Measurements from ENCODE around the gene CALCB.
"Not testable (repeated sequence)": the region's sequence is repeated elsewhere in the genome, so short reads cannot be mapped to it uniquely, and the experiment has no call there.

CALCB gene, protein sequence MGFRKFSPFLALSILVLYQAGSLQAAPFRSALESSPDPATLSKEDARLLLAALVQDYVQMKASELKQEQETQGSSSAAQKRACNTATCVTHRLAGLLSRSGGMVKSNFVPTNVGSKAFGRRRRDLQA

DNA sequence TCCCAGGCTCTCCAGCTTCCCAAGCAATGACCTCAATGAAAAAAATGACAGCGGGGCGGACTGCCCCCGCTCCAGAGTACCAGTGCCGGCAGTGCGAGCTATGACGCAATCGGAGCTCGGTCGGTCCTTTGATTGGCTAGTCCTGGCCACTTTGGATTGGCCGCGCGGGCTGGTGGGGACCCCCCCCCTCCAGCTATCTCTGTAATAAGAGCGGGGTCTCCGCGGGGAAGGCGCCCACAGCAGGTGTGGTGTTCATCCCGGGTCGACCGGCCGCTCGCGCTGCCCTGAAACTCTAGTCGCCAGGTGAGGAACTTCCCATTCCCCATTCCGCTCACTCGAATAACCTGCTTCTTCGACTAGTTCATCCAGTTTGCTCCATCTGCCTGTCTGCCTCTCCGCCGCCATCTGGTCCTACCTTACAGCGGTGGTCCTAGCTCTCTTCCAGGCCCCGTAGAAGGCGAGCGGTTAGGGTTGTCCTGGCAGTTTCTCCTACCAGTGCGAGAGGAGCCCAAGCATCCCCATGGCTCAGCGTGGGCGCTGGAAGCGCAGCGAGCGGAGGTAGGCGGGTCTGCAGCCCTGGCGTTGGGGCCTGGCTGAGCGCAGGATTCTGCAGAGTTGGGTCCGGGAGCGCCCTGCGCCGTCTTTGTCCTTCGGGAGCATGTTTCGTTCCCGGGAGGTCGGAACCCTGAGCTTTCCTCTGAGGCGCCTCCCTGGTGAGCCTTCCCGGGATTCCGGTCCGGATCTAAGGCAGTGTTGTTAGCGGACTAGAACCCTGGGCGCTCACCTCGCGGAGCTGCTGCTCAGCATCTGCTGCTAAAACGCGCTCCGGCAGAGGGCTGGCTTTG, at the start of gene CALCB:
TSS of gene CALCB (plus strand) at position 233 of the 845 bp plus-strand sequence. CDS start 1,126 bp downstream, outside the sequence.
- peak in 1 of 3 experiments; percentile 44 for DNase-seq (ENCODE audit: low read depth in 3 of 3)

DNA sequence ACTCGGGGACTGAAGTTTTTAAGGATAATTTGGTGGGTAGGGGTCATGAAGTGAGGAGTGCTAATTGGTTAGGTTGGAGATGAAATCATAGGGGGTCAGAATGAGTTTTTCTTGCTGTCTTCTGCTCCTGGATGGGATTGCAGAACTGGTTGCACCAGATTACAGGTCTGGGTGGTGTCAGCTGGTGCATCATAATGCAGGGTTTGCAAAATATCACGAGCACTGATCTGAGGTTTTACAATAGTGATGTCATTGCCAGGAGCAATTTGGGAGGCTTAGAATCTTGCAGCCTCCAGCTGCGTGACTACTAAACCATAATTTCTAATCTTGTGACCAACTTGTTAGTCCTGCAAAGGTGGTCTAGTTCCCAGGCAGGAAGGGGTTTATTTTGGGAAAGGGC, 46.4 kb upstream of the CALCB start:
- DNase-seq (ENCODE audit: low read depth in 3 of 3), result no peak

DNA sequence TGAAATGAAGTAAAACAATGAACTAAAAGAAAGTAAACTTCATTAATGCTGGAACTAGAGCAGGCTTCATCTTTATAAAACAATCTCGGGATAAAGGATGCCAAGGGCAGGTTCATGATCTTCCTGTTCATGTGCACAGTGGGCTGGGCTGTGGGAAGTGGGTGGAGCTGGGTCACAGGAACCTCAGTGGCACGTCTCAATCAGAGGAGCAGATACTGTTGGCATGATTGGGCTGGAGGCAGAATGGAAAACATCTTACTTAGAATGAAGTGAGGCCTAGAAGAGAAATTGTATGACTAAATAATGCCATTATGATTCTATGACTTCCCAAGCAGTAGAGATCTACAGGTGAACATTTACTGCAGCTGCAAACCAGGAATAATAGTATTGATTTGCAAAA, 45.4 kb upstream of the CALCB start:
- no peak for DNase-seq (ENCODE audit: low read depth in 3 of 3)

DNA sequence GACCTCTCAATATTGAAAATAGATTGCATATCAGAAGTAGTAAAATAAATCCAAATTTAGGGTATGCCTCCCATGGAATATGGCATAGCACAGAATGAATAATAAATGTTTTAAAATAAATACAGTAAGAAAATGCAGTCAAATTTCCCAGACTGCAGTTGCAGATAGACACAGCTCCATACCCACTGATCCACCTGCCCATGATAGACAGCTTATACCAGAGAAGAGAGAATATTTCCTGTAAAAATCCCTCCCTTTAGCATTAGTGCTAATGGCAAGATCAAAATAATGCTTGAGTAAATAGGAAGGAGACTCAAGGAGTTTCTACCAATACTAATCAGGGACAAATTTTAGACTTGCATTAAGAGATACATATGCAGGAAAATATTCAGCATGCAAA, 45.0 kb upstream of the CALCB start:
- no peak for DNase-seq (ENCODE audit: low read depth in 3 of 3)

DNA sequence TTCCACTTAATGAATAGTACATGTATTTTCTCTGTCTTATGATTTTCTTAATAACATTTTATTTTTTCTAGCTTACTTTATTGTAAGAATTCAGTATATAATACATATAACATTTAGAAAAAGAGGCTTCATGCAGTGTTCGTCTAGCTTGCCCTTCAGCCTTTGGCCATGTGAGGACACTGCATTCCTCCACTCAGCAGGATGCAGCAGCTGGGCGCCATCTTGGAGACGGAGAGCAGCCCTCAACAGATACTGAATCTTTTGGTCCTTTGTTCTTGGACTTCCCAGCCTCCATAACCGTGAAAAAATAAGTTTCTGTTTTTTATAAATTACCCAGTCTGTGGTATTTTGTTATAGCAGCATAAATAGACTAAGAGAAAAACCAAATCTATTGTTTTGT, 41.4 kb upstream of the CALCB start:
- DNase-seq (ENCODE audit: low read depth in 3 of 3), result not testable (repeated sequence)

DNA sequence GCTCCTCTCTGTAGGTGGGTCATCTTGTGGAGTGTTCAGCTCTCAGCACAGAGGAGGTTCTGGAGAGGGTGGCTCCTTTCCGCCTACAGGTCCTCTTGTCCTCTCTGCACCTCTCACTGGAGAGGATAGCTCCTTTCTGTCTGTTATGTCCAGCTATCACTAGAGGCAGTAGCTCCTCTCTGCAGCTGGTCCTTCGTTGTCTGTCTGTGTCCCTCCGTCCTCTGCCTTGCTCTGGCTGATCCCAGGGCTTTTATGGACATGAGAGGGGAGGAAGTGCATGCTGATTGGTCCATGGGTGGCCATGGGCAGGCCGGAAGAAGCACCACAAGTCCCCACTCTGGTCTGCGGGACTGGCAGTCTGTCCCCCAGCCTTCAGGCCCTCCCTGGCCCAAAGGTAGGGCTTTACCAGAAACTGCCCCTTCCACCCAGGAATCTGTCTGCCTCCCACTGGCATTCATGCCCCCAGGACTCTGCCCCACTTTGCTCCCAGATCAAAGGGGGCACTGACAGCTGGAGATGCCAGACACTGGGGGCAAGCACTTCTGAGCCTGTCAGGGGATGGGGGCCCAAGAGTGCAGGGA, 38.6 kb upstream of the CALCB start:
- no peak for DNase-seq (ENCODE audit: low read depth in 3 of 3)

DNA sequence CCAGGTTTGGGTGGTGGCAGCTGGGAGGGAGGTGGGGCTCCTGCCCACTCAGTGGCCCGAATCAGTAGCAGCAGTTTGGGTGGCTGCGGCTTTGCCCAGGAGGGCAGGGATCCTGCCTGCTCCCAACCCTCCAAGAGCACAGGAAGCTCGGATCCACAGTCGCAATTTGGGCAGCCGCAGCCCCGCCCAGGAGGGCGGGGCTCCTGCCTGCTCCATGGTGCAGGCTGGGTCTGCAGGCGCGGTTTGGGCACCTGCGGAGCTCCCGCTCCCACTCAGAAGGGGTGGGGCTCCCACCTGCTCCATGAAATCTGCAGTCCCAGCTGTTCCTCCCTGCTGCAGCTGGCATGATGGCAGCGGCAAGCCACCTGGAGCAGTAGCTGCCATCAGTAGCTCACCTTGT, 38.1 kb upstream of the CALCB start:
- DNase-seq (ENCODE audit: low read depth in 3 of 3), result no peak

DNA sequence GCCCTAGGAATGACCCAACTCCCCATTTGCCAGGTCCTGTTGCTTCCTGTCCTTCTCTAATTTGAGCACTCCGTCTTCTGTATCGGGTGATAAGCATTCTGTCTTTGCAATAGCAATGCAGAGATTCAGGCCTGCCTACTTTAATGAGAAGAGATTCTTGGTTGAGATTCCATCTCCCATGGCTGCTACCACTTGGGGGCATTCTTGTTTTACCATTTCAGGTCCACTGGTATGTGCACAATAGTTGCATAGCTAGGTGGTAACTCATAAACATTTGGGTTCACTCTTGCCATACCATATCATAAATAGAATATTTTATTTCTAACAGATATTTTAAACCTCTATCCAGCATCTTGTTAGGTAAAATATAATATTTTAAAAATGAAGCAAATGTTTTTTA, 34.4 kb upstream of the CALCB start:
- no peak for DNase-seq (ENCODE audit: low read depth in 3 of 3)

DNA sequence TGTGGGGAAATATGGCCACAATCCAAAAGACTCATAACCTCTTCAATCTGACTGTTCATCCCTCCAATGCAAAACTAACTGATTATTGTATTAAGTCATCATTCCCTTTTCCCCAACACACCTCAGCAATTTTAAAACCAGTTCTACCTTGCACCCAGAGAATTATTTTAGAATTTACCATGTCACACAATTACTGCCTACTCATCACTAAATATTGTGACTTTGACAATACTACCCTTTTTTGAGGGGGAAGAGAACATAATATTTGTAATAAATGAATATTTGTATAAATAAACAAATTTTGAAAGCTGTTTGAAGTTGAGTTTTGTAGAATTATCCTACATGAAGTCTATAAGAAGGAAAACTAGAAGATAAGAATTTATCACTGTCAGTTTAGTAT, 28.2 kb upstream of the CALCB start:
- DNase-seq (ENCODE audit: low read depth in 3 of 3), result no peak

DNA sequence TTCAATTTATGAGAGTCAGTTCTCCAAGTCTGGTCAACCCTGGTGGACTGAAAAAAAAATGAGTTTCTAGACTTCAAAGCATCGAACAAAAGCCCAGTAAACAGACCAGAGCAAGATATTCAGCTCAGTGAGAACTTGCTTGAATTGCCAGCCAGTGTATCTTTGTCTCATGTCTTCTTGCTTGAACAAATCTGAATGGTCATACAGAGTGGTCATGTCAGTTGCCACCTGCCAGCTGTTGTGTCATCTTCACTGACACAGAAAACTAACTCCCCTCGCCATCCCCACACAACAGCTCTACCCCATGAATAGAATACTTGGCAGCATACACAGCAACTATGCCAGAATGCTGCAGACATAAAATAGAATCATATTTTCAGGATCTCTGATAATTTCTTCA, 27.5 kb upstream of the CALCB start:
- DNase-seq (ENCODE audit: low read depth in 3 of 3), result no peak

DNA sequence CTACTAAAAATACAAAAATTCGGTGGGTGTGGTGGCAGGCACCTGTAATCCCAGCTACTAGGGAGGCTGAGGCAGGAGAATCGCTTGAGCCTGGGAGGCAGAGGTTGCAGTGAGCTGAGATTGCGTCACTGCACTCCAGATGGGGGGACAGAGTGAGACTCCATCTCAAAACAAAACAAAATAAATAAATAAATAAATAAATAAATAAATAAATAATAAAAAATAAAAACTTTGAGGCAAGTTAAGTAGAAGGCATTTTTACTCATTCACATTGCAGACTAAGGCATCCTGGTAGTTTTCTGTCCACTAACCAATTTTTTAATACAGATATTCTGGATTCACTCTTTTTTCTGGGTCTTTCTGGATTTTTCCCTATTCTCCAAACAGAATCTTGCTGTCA, 26.7 kb upstream of the CALCB start:
- not testable (repeated sequence) for DNase-seq (ENCODE audit: low read depth in 3 of 3)

DNA sequence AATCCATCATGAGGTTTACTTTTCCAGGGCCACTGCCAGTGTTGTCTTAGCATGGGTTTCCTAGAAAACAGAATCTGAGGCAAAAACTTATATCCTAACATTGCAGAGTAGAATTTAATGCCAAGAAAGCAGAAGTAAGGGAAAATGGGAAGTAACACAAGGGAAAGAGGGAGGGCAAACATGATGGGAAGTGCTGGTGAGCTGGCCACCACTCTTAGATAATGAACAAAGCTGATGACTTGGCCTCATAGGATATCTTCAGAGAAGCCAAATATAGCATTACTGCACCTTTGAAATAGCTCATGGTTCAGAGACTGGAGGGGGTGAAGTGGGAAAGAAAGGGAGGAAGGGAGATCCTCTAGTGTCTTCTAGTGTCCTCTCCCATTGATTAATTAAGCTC, 24.8 kb upstream of the CALCB start:
- DNase-seq (ENCODE audit: low read depth in 3 of 3), result no peak

DNA sequence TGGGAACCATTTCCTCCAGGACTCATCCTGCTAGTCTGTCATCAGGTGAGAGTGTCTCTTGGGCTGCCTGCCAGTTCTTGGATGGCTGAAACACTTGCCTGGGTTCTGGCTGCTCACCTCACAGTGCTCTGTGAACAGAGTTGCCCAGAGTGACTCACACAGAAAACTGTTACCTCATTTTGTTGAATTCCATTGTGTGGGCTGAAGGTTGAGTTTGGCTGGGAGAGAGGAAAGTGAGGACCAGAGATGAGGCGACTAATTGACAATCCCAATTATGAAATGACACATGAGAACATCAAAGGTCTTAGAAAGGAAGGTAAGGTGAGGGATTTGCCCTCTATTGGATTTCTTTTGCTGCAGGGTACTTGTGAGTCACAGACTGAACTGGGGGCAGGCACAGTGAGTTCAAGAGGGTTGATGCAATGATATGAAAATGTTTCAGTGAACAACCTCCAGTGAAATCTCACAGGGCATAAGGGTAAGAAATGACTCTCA, 20.2 kb upstream of the CALCB start:
- DNase-seq (ENCODE audit: low read depth in 3 of 3), result peak in 1 of 3 experiments; percentile 21

DNA sequence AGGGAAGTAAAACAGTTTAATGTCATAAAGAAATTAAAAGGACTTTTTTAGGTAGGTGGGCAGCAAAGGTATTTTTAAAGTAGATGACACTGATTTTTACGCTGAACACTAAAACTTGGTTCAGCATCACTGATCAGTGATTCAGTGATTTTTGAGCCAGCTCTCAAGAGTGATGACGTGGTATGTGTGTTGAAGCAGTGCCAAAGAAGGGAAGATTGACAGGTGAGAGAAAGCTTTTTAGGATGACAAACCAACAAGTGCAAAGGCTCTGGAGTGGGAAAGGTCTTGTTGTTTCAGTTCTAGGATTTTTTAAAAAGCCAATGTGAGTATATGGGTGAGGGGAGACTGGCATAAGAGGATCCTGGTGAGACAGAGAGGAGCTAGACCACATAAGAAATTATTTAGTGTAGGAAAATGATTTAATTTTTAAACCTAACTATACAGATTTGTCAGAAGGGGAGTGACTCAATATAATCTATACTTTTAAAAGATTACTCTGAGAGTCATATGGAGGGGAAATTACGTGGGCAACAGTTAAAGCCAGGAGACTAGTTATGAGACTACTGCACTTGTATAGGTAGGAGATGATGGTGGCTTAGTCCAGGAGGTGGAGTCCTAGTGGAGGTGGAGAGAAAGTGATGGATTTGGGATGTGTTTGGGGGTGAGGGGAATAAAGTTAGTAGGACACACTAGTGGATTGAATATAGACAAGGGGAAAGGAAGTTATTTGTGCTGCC, 17.6 kb upstream of the CALCB start:
- DNase-seq (ENCODE audit: low read depth in 3 of 3), result no peak

DNA sequence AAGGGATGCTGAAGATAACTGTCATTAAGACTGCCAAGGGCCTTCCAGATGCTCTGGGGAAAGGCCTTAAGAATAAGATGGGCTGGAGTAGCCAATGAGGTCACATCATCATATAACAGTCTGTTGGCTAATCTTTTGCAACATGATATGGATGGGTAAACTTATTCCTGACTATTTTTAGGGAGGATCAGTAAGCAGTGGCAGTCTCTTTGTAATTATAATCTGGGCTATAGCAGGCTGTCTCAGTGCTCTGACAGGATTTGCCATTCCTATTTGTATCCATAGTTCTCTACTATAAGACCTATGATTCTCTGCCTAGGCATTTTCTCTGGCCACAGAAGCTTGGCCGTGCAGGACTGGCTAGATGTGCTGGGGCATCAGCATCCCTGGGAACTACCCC, 16.1 kb upstream of the CALCB start:
- DNase-seq (ENCODE audit: low read depth in 3 of 3), result no peak

DNA sequence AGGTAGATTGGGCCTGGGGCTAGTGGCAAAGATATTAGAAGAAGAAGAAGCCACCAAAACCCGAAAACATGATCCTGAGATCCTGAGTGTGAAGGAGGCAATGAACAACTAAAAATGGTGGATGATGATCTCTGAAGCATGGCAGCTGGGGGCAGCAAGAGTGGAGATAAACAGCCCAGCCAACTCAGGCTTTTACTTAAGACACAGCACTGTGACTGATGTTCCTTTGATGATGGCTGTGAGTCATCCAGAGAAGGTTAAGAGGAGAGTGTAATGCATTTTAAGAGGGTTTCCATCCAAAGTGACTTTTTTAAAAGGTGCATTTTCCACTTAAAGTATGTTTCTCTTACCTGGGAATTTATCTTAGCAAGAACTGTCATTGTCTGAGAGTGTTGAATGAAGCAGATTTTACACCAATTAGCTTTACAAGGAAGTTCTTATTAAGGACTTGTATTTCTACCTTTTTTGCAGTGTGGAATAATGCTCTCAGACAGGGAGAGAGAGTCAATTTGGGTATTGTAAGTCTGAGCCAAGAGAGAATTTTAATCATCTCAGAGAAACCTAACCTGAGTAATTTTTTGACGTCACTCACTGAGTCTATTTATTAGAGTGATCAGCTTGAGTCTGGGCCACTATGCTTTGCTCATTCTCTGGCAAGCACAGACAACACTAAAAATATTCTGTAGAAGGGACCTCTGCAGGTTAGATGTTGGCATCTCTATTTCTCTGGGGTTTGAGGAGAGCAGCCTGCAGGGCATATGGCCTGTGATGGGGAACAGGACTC, 14.1 kb upstream of the CALCB start:
- DNase-seq (ENCODE audit: low read depth in 3 of 3), result no peak

DNA sequence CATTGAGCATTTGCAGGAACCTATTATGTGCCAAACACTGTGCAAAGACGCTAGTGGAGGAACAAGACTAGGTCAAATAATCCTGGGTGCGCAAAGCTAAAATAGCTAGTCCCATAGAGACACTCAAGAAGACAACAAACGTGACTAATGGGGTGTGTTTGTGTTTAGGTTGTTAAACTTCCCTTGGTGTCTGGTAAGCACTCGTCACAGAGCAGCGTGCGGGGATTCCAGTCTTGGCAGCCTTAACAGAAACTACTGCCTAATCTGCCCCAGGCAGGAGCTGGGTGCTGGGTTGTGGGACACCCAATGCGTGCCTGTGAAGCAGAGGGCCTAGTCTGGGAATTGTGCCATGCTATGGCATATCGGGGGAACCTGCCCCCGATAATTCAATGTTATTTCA, 10.8 kb upstream of the CALCB start:
- no peak for DNase-seq (ENCODE audit: low read depth in 3 of 3)

DNA sequence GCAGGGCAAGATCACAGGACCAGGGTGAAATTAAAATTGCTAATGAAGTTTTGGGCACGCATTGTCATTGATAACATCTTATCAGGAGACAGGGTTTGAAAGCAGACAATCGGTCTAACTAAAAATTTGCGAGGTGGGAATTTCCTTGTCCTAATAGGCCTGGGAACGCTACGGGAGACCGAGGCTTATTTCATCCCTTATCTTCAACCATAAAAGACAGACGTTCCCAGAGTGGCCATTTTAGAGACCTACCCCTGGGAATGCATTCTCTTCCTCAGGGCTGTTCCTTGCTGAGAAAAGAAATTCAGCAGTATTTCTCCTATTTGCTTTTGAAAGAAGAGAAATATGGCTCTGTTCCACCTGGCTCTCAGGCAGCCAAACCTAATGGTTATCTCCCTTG, 3.6 kb upstream of the CALCB start:
- not testable (repeated sequence) for DNase-seq (ENCODE audit: low read depth in 3 of 3)

DNA sequence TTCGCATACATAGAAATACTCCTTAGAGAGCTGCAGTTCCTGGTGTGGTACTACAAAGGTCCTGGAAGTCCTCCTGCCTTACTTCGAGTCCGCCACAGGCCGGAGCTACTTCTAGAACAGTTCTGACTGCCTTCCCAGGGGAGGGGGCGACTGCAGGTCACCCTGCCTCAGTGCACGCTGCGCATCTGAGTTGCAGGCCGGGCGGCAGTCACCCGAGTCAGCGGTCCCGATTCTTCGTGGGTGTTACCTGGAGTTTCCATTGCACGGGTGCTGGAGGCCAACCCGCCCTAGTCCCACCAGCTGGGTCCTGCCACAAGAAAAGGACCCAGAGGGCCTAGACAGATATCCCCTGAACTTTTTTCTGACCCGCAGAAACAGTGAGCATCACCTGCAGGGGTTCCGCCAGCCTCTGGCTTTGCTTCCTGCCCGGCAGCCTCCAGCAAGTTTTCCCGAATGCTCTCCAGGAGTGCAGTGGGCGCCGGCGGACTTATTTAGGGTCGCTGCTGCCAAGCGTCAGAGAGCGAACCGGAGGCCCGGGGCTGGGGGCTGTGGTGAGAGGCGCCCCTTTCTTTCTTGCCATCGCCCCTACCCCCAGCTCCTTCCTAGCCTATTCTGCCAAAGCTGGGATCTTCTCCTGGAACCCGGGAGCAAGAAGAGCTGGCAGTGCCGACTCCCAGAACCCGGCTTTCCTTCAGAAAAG, 1.7 kb upstream of the CALCB start:
- DNase-seq (ENCODE audit: low read depth in 3 of 3), result no peak

DNA sequence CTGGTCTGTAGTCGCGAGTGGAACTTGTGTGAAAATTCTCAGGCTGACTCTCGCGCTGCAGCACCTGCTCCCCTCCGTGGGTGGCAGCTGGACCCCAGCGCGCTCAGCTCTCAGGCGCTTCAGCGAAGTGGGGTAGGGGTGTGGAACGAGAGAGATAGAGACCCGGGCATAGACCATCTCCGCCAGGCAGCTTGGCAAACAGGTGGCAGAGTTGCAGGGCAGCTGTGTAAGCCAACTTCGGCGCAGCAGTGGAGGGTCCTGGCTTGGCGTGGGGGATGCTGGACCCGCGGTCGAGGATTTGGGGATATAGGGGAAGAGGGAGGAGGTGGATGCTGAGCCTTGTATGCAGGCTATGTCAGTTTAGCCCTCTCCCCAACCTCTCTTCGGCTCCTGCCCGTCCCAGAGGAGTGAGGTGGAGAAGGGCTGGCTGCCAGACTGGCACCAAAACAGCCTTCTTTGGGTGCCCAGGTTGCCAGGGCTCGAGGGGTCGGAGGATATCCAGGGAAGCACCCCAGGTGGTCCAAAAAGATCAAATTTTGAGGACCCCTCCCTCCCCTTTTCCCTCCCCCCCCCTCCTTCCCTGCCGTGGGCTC, 746 bp upstream of the CALCB start:
- no peak for DNase-seq (ENCODE audit: low read depth in 3 of 3)
